HG02623 (cell line): Measurements from ENCODE around the gene FAM110D.

Source experiments
- ATAC-seq: cut with Tn5 transposase; IDR thresholded peaks from one replicate; pipeline ENCODE4 v1.9.1; 2021; ENCODE audit warnings: moderate library complexity; ENCODE audit not compliant: unreplicated experiment

FAM110D gene

GRCh38 chr1:26158908-26159742 lies at the start of gene FAM110D:
Gene FAM110D (plus strand): TSS chr1:26159079. CDS start chr1:26161292, 2,213 bp downstream.
- ATAC-seq: no peak

- ATAC-seq: no peak
Measured at GRCh38 chr1:26109229-26110164, 49.4 kb upstream of the FAM110D start.

GRCh38 chr1:26110731-26111529 lies 47.9 kb upstream of the FAM110D start:
- ATAC-seq: peak; percentile 38

- peak; percentile 60 for ATAC-seq
Measured at GRCh38 chr1:26111530-26112406, 47.1 kb upstream of the FAM110D start, which contains the start of gene PDIK1L. Gene PDIK1L (plus strand): TSS chr1:26111824. CDS start chr1:26114309, 2,485 bp downstream.

- ATAC-seq: peak; percentile 2
Measured at GRCh38 chr1:26112407-26112775, 46.5 kb upstream of the FAM110D start.

- ATAC-seq: no peak
Measured at GRCh38 chr1:26114165-26114927, 44.5 kb upstream of the FAM110D start.

GRCh38 chr1:26119892-26120608 lies 38.8 kb upstream of the FAM110D start:
- no peak for ATAC-seq

GRCh38 chr1:26121854-26122773 lies 36.8 kb upstream of the FAM110D start:
- ATAC-seq: no peak

- ATAC-seq: no peak
Measured at GRCh38 chr1:26122988-26123973, 35.6 kb upstream of the FAM110D start.

GRCh38 chr1:26124418-26125331 lies 34.2 kb upstream of the FAM110D start:
- ATAC-seq: no peak

GRCh38 chr1:26125382-26125781 lies 33.5 kb upstream of the FAM110D start:
- ATAC-seq: no peak

GRCh38 chr1:26125946-26126320 lies 32.9 kb upstream of the FAM110D start:
- no peak for ATAC-seq

- peak; percentile 67 for ATAC-seq
Measured at GRCh38 chr1:26126321-26127084, 32.4 kb upstream of the FAM110D start.
